GM10266 (cell line): ENCODE measurements around the gene ADK.

ENCODE experiments used
- DNase-seq: peaks from one replicate; pipeline ENCODE4 v3.0.0; 2012; ENCODE audit errors: extremely low spot score
- CTCF ChIP-seq: IDR thresholded peaks from 2 replicates; pipeline ENCODE4 v1.5.1; 2012; ENCODE audit warnings: mild to moderate bottlenecking, low read depth; ENCODE audit not compliant: control insufficient read depth, insufficient read depth; ENCODE audit errors: missing control alignments

The ADK gene

GRCh38 chr10:74600170-74600569 lies 449.1 kb downstream of the ADK start:
- DNase-seq: no peak
- TF ChIP-seq CTCF: no peak

- TF ChIP-seq CTCF: no peak
- DNase-seq: no peak
These were observed 451.6 kb downstream of the ADK start for GRCh38 chr10:74602576-74602975.

- DNase-seq: no peak
- no peak for TF ChIP-seq CTCF
These were observed 459.3 kb downstream of the ADK start for GRCh38 chr10:74610299-74610698.

GRCh38 chr10:74612195-74612594 lies 461.2 kb downstream of the ADK start:
- no peak for TF ChIP-seq CTCF
- no peak for DNase-seq

- no peak for TF ChIP-seq CTCF
- no peak for DNase-seq
These were observed 469.6 kb downstream of the ADK start for GRCh38 chr10:74620626-74621025.

- DNase-seq: no peak
- no peak for TF ChIP-seq CTCF
These were observed 472.8 kb downstream of the ADK start for GRCh38 chr10:74623786-74624185.

GRCh38 chr10:74624501-74624900 lies 473.5 kb downstream of the ADK start:
- TF ChIP-seq CTCF: no peak
- DNase-seq: no peak
